ENCODE data around the gene PCDHA10. TPM values are rescaled to one million over a fixed set of nuclear protein-coding genes. Genes with fewer than 3 reads are reported as not detected.
"Not testable (repeated sequence)": the region's sequence is repeated elsewhere in the genome, so short reads cannot be mapped to it uniquely, and the experiment has no call there.

PCDHA10 gene
- total RNA-seq, 4 donors from 2014 or later: 0.38 to 5.8 (median 0.46) TPM

DNA sequence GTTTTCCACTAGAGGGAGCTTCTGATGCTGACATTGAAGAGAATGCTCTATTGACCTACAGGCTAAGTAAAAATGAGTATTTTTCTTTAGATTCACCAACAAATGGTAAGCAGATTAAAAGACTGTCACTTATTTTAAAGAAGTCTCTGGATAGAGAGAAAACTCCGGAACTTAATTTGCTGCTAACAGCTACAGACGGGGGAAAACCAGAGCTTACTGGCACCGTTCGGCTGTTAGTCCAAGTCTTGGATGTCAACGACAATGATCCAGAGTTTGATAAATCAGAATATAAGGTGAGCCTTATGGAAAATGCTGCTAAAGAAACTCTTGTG lies 13.8 kb downstream of the PCDHA10 start:
- Histone ChIP-seq H3K27me3 (no peaks in the 10 kb centered on the region), H3K36me3 (no peaks in the 10 kb centered on the region), H3K9me3 (peaks cover 0 to 20% (median 3%) of the 10 kb centered on the region in 4 donors), H3K4me3 (no peak overlapping the region), H3K4me1 (no peaks in the 10 kb centered on the region), H3K27ac (no peak overlapping the region)
- DNase-seq: no peak
- TF ChIP-seq, protein P1, sequence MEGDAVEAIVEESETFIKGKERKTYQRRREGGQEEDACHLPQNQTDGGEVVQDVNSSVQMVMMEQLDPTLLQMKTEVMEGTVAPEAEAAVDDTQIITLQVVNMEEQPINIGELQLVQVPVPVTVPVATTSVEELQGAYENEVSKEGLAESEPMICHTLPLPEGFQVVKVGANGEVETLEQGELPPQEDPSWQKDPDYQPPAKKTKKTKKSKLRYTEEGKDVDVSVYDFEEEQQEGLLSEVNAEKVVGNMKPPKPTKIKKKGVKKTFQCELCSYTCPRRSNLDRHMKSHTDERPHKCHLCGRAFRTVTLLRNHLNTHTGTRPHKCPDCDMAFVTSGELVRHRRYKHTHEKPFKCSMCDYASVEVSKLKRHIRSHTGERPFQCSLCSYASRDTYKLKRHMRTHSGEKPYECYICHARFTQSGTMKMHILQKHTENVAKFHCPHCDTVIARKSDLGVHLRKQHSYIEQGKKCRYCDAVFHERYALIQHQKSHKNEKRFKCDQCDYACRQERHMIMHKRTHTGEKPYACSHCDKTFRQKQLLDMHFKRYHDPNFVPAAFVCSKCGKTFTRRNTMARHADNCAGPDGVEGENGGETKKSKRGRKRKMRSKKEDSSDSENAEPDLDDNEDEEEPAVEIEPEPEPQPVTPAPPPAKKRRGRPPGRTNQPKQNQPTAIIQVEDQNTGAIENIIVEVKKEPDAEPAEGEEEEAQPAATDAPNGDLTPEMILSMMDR (IDR thresholded peaks at IDR 0.05): no peak
- TF ChIP-seq POLR2A (IDR thresholded peaks at IDR 0.05): no peak

DNA sequence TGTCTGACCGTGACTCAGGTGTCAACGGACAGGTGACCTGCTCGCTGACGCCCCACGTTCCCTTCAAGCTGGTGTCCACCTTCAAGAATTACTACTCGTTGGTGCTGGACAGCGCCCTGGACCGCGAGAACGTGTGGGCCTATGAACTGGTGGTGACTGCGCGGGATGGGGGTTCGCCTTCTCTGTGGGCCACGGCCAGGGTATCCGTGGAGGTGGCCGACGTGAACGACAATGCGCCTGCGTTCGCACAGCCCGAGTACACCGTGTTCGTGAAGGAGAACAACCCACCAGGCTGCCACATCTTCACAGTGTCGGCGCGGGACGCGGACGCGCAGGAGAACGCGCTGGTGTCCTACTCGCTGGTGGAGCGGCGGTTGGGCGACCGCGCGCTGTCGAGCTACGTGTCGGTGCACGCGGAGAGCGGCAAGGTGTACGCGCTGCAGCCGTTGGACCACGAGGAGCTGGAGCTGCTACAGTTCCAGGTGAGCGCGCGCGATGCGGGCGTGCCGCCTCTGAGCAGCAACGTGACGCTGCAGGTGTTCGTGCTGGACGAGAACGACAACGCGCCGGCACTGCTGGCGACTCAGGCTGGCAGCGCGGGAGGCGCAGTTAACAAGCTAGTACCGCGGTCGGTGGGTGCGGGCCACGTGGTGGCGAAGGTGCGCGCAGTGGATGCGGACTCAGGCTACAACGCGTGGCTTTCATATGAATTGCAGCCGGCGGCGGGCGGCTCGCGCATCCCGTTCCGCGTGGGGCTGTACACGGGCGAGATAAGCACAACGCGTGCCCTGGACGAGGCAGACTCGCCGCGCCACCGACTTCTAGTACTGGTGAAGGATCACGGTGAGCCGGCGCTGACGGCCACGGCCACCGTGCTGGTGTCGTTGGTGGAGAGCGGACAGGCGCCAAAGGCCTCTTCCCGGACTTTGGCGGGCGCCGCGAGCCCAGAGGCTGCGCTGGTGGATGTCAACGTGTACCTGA lies 14.8 kb downstream of the PCDHA10 start:
- peaks cover 0 to 28% (median 3%) of the 10 kb centered on the region in 4 donors for H3K9me3 ChIP-seq

DNA sequence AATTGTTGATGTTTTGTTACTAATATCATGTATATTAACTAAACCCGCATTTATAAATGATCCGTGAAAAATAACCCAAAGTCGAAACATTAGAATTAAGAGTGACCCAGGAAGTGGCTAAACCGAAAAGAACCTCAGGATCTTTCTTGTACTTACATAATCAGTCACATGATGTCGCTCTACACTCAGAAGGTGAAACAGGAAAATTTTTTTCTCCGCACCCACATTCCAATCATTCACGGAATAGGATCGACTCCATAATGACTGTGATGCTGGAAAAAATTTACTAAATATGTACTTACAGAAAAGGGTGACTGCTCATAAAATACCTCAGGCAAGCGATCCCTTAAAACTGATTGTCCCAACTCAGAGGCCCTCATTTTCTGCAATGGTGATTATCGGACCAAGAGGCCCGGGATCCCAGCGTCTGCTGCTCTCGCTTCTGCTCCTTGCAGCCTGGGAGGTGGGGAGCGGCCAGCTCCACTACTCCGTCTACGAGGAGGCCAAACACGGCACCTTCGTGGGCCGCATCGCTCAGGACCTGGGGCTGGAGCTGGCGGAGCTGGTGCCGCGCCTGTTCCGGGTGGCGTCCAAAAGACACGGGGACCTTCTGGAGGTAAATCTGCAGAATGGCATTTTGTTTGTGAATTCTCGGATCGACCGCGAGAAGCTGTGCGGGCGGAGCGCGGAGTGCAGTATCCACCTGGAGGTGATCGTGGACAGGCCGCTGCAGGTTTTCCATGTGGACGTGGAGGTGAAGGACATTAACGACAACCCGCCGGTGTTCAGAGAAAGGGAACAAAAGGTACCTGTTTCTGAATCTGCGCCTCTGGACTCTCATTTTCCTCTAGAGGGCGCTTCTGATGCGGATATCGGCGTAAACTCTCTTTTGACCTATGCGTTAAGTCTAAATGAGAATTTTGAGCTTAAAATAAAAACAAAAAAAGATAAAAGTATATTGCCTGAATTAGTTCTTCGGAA lies 19.7 kb downstream of the PCDHA10 start, which contains the start of gene PCDHA12:
PCDHA12 (plus strand) TSS at position 224 of the 981 bp plus-strand sequence; CDS start at position 389, 165 bp downstream.
- no peak for TF ChIP-seq POLR2A (IDR thresholded peaks at IDR 0.05)
- TF ChIP-seq, protein P1 (IDR thresholded peaks at IDR 0.05): no peak
- no peaks in the 10 kb centered on the region for H3K36me3 ChIP-seq
- no peak within 1 kb of the TSS for H3K4me3 ChIP-seq
- H3K27me3 ChIP-seq: no peaks in the 10 kb centered on the region
- DNase-seq: no peak
- H3K27ac ChIP-seq: no peak within 1 kb of the TSS
- peaks cover 0 to 36% (median 7%) of the 10 kb centered on the region in 4 donors for H3K9me3 ChIP-seq
- no peaks in the 10 kb centered on the region for H3K4me1 ChIP-seq

More for the DNA sequence above, 14.8 kb downstream of the PCDHA10 start:
- no peaks in the 10 kb centered on the region for H3K36me3 ChIP-seq
- no peaks in the 10 kb centered on the region for H3K4me1 ChIP-seq
- no peak overlapping the region for H3K27ac ChIP-seq
- H3K4me3 ChIP-seq: no peak overlapping the region
- TF ChIP-seq, protein P1 (IDR thresholded peaks at IDR 0.05): no peak
- no peak for TF ChIP-seq POLR2A (IDR thresholded peaks at IDR 0.05)
- no peaks in the 10 kb centered on the region for H3K27me3 ChIP-seq
- DNase-seq: no peak

DNA sequence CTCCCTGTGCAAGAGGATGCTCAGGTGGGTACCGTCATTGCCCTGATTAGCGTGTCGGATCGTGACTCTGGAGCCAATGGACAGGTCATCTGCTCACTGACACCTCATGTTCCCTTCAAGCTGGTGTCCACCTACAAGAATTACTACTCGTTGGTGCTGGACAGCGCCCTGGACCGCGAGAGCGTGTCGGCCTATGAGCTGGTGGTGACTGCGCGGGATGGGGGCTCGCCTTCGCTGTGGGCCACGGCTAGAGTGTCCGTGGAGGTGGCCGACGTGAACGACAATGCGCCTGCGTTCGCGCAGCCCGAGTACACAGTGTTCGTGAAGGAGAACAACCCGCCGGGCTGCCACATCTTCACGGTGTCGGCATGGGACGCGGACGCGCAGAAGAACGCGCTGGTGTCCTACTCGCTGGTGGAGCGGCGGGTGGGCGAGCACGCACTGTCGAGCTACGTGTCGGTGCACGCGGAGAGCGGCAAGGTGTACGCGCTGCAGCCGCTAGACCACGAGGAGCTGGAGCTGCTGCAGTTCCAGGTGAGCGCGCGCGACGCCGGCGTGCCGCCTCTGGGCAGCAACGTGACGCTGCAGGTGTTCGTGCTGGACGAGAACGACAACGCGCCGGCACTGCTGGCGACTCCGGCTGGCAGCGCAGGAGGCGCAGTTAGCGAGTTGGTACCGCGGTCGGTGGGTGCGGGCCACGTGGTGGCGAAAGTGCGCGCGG lies 21.0 kb downstream of the PCDHA10 start:
- not testable (repeated sequence) for H3K4me1 ChIP-seq, H3K27me3 ChIP-seq, H3K4me3 ChIP-seq, H3K27ac ChIP-seq, H3K36me3 ChIP-seq, DNase-seq
- H3K9me3 ChIP-seq: peaks cover 0 to 27% (median 4%) of the 10 kb centered on the region in 4 donors

DNA sequence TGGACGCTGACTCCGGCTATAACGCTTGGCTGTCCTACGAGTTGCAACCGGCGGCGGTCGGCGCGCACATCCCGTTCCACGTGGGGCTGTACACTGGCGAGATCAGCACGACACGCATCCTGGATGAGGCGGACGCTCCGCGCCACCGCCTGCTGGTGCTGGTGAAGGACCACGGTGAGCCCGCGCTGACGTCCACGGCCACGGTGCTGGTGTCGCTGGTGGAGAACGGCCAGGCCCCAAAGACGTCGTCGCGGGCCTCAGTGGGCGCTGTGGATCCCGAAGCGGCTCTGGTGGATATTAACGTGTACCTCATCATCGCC lies 21.5 kb downstream of the PCDHA10 start:
- TF ChIP-seq POLR2A (IDR thresholded peaks at IDR 0.05): no peak
- TF ChIP-seq, protein P1 (IDR thresholded peaks at IDR 0.05): no peak
- Histone ChIP-seq H3K27me3 (no peaks in the 10 kb centered on the region), H3K4me1 (no peaks in the 10 kb centered on the region), H3K4me3 (no peak overlapping the region), H3K9me3 (peaks cover 0 to 27% (median 4%) of the 10 kb centered on the region in 4 donors), H3K36me3 (no peaks in the 10 kb centered on the region), H3K27ac (no peak overlapping the region)
- no peak for DNase-seq
